Metanephros (tissue), 2 donors: ENCODE measurements around the gene NTN4. TPM values are rescaled to one million over a fixed set of nuclear protein-coding genes. Genes with fewer than 3 reads are reported as not detected.

Source experiments
- small RNA-seq: library from RNA; depleted of rRNA; stranded (forward); fragments of <200 nt; gene quantifications from one replicate; pipeline ENCODE3, GENCODE V24; 2014; ENCODE audit warnings: low replicate concordance
- total RNA-seq: library from RNA; depleted of rRNA; stranded (reverse); fragments of >200 nt; gene quantifications from one replicate; pipeline ENCODE4 v1.2.3, GENCODE V29; 2014

Gene NTN4
- total RNA-seq = 79.8 TPM

DNA sequence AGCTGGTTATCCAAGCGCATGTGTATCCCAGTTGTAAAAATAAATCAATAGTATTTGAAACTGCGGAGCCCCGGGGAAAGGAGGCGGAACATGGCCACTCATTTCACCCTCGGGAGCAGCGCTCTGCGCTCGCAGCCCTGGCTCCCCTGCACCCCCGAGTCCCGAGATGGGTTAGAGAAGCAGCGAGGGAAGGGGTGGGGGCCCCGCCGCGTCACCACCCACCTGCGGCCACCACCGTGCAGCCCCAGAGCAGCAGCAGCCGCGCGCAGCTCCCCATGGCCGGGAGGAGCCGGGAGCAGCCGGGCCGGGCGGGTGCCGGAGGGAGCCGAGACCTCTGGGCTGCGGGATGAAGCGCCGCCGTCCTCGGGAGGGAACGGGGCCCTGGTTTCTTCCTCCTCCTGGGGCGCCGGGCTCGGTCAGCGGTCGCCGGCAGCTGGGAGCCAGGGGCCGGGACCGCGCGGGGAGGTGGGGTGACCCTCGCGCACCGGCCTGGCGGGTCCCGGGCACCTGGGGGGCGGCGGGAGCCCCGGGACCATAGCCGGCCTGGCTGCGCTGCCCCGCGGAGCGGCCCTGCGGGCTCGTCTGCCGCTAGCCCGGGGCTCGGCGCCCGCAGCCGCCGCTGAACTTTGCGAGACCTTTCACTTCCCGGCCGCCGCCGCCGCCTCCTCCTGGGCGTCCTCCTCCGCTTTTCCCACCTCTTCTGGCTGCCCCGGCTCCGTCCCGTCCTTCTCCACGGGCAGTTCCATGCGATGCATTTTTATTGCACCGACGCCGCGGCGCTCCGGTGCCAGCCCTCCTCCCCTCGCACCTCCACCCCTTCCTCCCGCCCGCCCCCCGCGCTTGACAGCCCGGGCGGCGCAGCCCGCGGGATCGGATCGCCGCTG lies at the start of gene NTN4:
Gene NTN4, minus strand, starts transcription at position 732 of the 884 bp plus-strand sequence. Its CDS starts 455 bp downstream, at position 277.

Small RNA genes within 50 kb of the gene (small RNA-seq; reads per million reads assigned to genes)
- not detected for gene RF00019
- gene RNU6-247P = not detected

Other genes starting within 250 kb of the NTN4 start
- gene USP44, start 239.3 kb downstream of the NTN4 start, total RNA-seq = 2.3 TPM
- gene SNRPF, start 68.2 kb upstream of the NTN4 start, total RNA-seq = 17.9 TPM
- gene CCDC38, start 151.8 kb upstream of the NTN4 start, total RNA-seq = not detected
- 0.88 TPM for gene AMDHD1, start 152.6 kb upstream of the NTN4 start, total RNA-seq
- 1.7 TPM for gene HAL, start 205.6 kb upstream of the NTN4 start, total RNA-seq
- gene LTA4H, start 244.8 kb upstream of the NTN4 start, total RNA-seq = 98.2 TPM